Nephron progenitor cell (in vitro differentiated cells): ENCODE measurements around the gene KY.

Experiments used
- DNase-seq: peaks from one replicate; pipeline ENCODE4 v3.0.0; 2021
- H3K27ac Mint-ChIP-seq: 2 replicates; pipeline ENCODE4 v1.8.0; 2021; ENCODE audit warnings: mild to moderate bottlenecking, moderate library complexity, mixed read lengths
- H3K27me3 Mint-ChIP-seq: 2 replicates; pipeline ENCODE4 v1.8.0; 2021; ENCODE audit warnings: mild to moderate bottlenecking, low read depth, mixed read lengths; ENCODE audit not compliant: poor library complexity
- H3K36me3 Mint-ChIP-seq: 2 replicates; pipeline ENCODE4 v1.8.0; 2021; ENCODE audit warnings: low read depth, mixed read lengths
- H3K4me1 Mint-ChIP-seq: 2 replicates; pipeline ENCODE4 v1.8.0; 2021; ENCODE audit warnings: mixed read lengths
- H3K4me3 Mint-ChIP-seq: 2 replicates; pipeline ENCODE4 v1.8.0; 2021; ENCODE audit warnings: mild to moderate bottlenecking, moderate library complexity, mixed read lengths
- H3K9me3 Mint-ChIP-seq: 2 replicates; pipeline ENCODE4 v1.8.0; 2021; ENCODE audit warnings: mild to moderate bottlenecking, moderate library complexity, mixed read lengths
- TF ChIP-seq, protein P1 (sequence below): fragments of 200-600 bp; sonication (generic); IDR thresholded peaks from 2 replicates; pipeline ENCODE4 v1.5.0; 2021; ENCODE audit warnings: antibody characterized with exemption

Gene KY

GRCh38 chr3:134617608-134618477 lies 33.0 kb downstream of the KY start:
- peaks cover 8% of the 10 kb centered on the region for H3K27me3 Mint-ChIP-seq
- DNase-seq: no peak
- H3K4me3 Mint-ChIP-seq: no peak overlapping the region
- no peaks in the 10 kb centered on the region for H3K9me3 Mint-ChIP-seq
- peaks cover 4% of the 10 kb centered on the region for H3K4me1 Mint-ChIP-seq
- no peaks in the 10 kb centered on the region for H3K36me3 Mint-ChIP-seq
- TF ChIP-seq, protein P1, sequence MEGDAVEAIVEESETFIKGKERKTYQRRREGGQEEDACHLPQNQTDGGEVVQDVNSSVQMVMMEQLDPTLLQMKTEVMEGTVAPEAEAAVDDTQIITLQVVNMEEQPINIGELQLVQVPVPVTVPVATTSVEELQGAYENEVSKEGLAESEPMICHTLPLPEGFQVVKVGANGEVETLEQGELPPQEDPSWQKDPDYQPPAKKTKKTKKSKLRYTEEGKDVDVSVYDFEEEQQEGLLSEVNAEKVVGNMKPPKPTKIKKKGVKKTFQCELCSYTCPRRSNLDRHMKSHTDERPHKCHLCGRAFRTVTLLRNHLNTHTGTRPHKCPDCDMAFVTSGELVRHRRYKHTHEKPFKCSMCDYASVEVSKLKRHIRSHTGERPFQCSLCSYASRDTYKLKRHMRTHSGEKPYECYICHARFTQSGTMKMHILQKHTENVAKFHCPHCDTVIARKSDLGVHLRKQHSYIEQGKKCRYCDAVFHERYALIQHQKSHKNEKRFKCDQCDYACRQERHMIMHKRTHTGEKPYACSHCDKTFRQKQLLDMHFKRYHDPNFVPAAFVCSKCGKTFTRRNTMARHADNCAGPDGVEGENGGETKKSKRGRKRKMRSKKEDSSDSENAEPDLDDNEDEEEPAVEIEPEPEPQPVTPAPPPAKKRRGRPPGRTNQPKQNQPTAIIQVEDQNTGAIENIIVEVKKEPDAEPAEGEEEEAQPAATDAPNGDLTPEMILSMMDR: no peak
- H3K27ac Mint-ChIP-seq: no peak overlapping the region

DNA sequence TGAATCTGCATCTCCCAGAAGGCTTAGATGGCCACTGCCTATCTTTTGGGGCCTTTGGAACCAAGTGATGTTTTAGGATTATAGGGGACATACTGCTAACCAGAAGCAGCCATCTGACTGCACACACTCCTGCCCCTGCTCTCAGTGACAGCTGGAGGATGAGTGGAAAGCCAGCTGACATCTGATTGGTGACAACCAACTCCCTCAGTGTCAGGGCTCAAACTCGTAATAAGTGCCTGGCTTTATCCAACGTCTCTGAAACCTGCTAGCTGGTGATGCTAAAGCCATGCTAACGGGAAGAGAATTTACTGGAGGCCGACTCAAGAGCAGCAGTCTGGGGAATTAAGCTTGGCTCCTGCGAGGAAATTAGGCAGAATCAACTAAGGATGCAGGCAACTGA lies 35.1 kb downstream of the KY start:
- Mint-ChIP-seq H3K27me3 (peaks cover 13% of the 10 kb centered on the region), H3K4me3 (no peak overlapping the region), H3K27ac (no peak overlapping the region), H3K4me1 (peaks cover 13% of the 10 kb centered on the region), H3K36me3 (no peaks in the 10 kb centered on the region), H3K9me3 (no peaks in the 10 kb centered on the region)
- no peak for DNase-seq
- TF ChIP-seq, protein P1: no peak

- TF ChIP-seq, protein P1: no peak
- no peaks in the 10 kb centered on the region for H3K9me3 Mint-ChIP-seq
- H3K4me3 Mint-ChIP-seq: no peak overlapping the region
- DNase-seq: no peak
- peaks cover 16% of the 10 kb centered on the region for H3K27me3 Mint-ChIP-seq
- no peak overlapping the region for H3K27ac Mint-ChIP-seq
- H3K36me3 Mint-ChIP-seq: no peaks in the 10 kb centered on the region
- H3K4me1 Mint-ChIP-seq: peaks cover 21% of the 10 kb centered on the region
These were observed 35.9 kb downstream of the KY start for GRCh38 chr3:134614955-134615354.

GRCh38 chr3:134613006-134613520 lies 37.8 kb downstream of the KY start:
- Mint-ChIP-seq H3K4me3 (no peak overlapping the region), H3K36me3 (no peaks in the 10 kb centered on the region), H3K9me3 (no peaks in the 10 kb centered on the region), H3K27ac (no peak overlapping the region), H3K4me1 (peaks cover 33% of the 10 kb centered on the region), H3K27me3 (peaks cover 20% of the 10 kb centered on the region)
- TF ChIP-seq, protein P1: no peak
- DNase-seq: no peak

DNA sequence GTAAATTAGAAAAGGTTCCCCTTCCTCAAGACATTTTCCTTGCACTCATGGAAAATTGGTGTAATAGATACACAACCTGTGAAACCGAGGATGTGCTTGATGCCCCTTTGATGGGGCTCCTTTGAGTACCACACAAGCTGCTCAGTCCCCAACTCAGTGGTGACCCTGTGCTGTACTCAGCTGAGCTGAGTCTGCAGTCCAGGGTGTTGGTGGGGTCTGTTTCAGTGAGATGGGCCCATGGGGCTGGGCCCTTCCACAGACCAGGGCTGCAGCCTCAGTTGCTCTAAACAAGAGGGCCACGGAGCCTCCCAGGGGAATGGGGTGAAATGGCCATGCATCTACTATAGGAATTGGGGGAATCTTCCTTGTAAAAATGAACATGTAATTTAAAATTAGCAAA lies 39.3 kb downstream of the KY start:
- Mint-ChIP-seq H3K27me3 (peaks cover 18% of the 10 kb centered on the region), H3K9me3 (no peaks in the 10 kb centered on the region), H3K4me1 (peaks cover 33% of the 10 kb centered on the region), H3K4me3 (no peak overlapping the region), H3K27ac (no peak overlapping the region), H3K36me3 (no peaks in the 10 kb centered on the region)
- TF ChIP-seq, protein P1: no peak
- no peak for DNase-seq
